Kidney capillary endothelial cell (primary cell): ENCODE data around the gene RARRES2.
"Not testable (repeated sequence)": the region's sequence is repeated elsewhere in the genome, so short reads cannot be mapped to it uniquely, and the experiment has no call there.

Source experiments
- DNase-seq: peaks from one replicate; pipeline ENCODE4 v3.0.0-alpha.2; 2018; ENCODE audit warnings: low spot score

Gene RARRES2

GRCh38 chr7:150317748-150318444 lies 23.5 kb downstream of the RARRES2 start:
- peak; percentile 12 for DNase-seq

DNA sequence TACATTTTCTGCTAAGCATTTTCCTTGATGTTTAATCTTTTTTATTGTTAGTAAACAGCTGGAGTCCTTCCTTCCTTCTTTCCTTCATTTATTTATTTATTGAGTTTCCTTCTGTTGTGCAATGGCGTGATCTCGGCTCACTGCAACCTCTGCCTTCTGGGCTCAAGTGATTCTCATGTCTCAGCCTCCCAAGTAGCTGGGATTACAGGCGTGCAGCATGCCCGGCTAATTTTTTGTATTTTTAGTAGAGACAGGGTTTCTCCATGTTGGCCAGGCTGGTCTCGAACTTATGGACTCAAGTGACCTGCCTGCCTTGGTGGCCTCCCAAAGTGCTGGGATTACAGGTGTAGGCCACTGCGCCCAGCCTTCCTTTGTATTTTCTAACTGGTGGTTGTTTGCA lies 24.4 kb downstream of the RARRES2 start:
- not testable (repeated sequence) for DNase-seq

DNA sequence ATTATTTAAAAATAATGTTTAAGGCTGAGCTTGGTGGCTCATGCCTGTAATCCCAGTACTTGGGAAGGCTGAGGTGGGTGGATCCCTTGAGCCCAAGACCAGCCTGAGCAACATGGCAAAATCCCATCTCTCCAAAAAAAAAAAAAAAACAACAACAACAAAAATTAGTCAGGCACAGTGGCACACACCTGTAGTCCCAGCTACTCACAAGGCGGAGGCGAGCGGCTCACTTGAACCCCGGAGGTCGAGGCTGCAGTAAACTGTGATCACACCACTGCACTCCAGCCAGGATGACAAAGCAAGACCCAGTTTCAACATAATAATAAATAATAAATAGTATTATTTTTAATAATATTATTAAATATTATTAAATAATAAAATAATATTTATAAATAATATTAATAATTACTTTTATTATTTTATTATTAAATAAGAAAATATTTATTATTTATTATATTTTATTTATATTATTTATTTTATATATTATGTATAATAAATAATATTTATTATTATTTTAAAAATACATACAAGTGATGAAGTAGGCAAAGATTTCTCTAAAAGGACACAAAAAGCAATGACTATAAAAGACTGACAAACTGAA lies 26.7 kb downstream of the RARRES2 start:
- no peak for DNase-seq

- DNase-seq: no peak
These were observed 27.6 kb downstream of the RARRES2 start for GRCh38 chr7:150313870-150314269.

GRCh38 chr7:150313367-150313809 lies 28.0 kb downstream of the RARRES2 start:
- DNase-seq: no peak

DNA sequence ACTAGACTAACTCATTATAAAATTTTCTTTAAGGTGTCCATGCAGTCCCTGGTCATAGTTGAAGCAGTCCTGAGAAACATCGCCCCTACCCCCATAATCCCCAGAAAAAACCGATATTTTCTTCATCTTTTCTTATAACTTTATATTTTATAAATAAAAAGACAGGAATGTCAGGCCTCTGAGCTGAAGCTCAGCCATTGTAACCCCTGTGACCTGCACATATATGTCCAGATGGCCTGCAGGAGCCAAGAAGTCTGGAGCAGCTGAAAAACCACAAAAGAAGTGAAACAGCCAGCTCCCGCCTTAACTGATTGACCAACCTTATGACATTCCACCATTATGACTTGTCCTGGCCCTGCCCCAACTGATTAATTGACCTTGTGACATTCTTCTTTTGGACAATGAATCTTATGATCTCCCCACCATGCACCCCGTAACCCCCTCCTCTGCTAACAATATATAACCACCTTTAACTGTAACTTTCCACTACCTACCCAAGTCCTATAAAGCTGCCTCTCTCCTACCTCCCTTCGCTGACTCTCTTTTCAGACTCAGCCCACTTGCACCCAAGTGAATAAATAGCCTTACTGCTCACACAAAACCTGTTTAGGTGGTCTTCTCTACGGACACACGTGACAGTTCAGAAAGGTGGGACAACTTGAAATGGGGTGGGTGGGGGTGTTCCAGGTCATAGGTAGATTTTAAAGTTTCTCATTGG lies 28.6 kb downstream of the RARRES2 start:
- DNase-seq: not testable (repeated sequence)

- no peak for DNase-seq
These were observed 29.7 kb downstream of the RARRES2 start for GRCh38 chr7:150311711-150312110.

DNA sequence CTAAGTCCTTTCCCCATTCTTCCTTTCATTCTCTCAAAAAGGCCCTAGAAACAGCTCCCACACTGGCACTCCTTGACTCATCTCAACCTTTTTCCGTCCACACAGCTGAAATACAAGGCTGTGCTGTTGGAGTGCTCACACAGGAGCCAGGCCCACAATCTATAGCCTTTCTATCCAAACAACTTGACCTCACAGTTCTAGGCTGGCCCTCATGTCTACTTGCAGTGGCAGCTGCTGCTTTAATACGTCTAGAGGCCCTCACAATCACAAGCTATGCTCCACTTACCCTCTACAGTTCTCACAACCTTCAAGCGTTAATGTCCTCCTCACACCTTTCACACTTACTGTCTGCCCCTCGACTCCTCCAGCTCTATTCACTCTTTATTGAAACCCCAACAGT lies 30.3 kb downstream of the RARRES2 start:
- no peak for DNase-seq

GRCh38 chr7:150308575-150308974 lies 32.9 kb downstream of the RARRES2 start:
- DNase-seq: no peak

- no peak for DNase-seq
These were observed 33.5 kb downstream of the RARRES2 start for GRCh38 chr7:150307904-150308303.

GRCh38 chr7:150307129-150307528 lies 34.3 kb downstream of the RARRES2 start:
- DNase-seq: no peak

DNA sequence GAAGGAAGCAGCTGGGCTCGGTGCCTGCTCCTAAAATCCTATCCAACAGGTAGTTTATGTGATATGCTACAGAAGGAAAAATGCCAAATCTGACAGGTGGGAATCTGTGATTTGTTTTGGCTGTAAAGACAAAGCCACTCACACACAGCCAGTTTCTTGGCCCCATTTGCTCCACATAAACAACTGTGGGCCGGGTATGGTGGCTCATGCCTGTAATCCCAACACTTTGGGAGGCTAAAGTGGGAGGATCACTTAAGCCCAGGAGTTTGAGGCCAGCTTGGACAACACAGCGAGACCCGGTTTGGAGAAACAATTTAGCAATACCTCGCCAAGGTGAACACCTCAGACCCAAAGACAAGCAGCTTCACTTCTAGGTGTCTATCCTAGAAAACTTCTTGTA lies 35.1 kb downstream of the RARRES2 start:
- DNase-seq: not testable (repeated sequence)

GRCh38 chr7:150305903-150306284 lies 35.5 kb downstream of the RARRES2 start:
- not testable (repeated sequence) for DNase-seq

DNA sequence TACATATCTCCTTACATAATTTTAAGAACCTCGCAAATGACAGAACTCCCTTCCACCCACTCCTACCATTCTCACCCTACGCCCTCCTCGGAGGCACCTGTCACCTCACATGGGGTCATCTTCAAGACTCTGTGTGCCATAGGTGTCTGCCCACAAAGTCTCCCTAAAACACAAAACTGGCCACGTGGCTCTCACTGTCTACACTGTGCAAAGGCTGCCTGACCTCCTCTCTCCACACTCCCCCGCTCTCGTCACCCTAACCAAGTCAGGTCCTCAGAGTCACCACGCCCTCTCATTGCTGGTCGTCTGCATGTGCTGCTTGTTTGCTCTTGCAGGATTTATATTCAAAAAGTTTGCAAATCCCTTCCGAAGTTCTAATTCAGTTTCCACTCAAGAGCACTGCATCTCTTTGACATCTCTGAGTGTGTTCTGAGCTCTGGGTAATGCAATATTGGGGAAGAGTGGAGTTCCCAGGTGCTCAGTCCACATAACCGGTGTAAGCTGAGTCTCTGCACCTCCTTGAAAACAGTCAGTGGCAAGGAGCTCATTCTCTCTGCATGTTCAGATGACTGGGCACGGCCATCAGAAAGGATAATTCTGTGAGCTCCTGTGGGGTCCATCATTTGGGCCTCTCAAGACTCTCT lies 36.0 kb downstream of the RARRES2 start:
- not testable (repeated sequence) for DNase-seq

DNA sequence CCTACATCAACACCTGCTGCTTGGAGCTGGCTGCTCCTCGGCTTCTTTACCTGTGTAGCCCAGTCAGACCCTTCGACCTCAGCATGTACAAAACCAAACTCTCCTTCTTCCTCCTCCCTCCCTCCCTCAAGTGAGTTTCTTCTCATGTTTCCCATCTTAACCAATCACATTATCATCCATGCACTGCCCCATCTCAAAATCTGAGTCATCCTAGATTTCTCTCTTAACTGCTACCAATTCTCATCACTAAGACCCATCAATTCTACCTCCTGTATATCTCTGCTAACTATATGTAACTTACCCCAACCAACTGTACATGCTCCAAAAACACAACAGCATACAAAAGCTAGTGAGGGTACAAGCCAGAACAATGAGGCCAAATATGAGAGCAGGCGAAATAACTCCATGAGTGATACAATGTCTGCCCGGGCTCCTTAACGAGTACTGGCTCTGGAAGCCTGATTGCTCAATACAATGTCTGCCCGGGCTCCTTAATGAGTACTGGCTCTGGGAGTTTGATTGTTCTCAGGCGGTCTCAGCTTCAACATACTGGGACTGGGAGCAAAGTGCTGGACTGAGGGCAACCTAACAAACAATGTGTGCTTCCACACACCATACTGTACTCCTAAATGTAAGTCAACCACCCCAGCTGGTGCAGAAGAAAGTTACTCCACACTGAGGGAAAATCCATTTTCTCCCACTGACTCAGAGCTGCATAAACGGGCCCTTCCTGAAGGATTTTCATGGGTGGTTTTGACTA lies 36.8 kb downstream of the RARRES2 start:
- not testable (repeated sequence) for DNase-seq

DNA sequence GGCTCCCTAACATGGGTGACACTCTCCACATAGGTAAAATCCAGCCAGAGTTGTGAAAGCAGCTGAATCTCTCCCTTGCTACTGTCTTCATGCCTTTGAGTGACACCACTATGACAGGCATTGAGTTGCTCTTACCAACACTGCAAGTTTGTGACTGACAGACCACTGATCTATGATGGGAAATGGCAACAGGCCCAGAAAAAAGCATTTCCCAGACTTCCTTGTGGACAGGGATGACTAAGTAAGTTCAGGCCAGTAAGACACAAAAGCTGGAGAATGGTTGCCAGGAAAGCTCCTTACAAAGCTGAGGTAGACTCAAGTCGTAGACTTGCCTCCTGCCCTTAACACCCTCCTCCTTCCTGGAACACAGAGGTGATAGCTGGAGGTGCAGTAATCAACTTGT lies 38.5 kb downstream of the RARRES2 start:
- DNase-seq: not testable (repeated sequence)

- DNase-seq: not testable (repeated sequence)
These were observed 43.5 kb downstream of the RARRES2 start for GRCh38 chr7:150297978-150298377.

GRCh38 chr7:150296802-150297201 lies 44.6 kb downstream of the RARRES2 start:
- DNase-seq: not testable (repeated sequence)

- DNase-seq: not testable (repeated sequence)
These were observed 45.8 kb downstream of the RARRES2 start for GRCh38 chr7:150295614-150296013.

GRCh38 chr7:150295027-150295426 lies 46.4 kb downstream of the RARRES2 start:
- DNase-seq: not testable (repeated sequence)

DNA sequence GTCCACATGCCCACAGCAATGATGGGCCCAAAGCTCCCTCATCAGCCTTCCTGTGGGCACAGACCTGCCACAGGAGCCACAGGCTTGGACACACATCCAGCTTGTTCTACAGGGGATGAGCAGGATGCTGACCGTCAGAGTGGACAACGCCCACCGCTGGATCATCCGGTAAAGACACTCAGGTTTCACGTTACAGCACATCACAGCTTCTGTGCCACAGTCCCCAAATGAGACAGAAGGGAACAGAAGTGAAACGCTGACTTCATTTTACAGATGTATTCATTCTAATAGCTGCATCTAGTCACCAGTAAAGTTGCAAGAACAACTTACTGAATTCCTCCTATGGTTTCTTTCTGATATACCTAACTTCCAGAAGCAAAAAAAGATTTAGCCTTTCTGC lies 51.1 kb downstream of the RARRES2 start:
- not testable (repeated sequence) for DNase-seq

DNA sequence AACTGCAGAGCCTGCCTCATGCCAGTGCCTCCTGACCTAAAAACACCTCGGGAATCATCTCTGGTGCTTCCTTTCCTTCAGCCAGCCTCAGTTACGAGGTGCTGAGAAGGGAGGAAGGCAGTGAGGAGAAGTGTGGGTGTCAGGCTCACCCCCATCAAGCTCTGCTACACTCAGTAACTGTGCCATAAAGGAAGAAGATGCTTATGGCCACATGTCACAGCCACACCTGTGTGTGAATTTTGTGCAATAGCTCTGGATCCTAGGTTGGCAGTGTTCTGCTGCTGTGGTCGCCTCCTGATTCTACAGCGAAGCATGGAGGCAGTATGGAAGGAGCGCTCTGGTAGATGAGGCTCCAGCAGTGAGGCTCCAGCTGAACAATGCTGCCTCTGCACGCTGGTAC lies 52.6 kb downstream of the RARRES2 start:
- not testable (repeated sequence) for DNase-seq
